DOHH2 (cell line): Measurements from ENCODE around the gene SAV1.

Source experiments
- CTCF ChIP-seq: fragments of 200-600 bp; sonication (generic); IDR thresholded peaks from one replicate; pipeline ENCODE4 v1.5.1; 2014; ENCODE audit warnings: antibody characterized with exemption, mild to moderate bottlenecking, low read depth, low read length; ENCODE audit not compliant: poor library complexity, severe bottlenecking
- EZH2phosphoT487 ChIP-seq: fragments of 200-600 bp; sonication (generic); IDR thresholded peaks from 2 replicates; pipeline ENCODE4 v1.6.1; 2017; ENCODE audit warnings: borderline replicate concordance, mild to moderate bottlenecking, antibody characterized with exemption, low read length, moderate library complexity, mixed read lengths

GRCh38 chr14:50678163-50678562 is 10.1 kb upstream of the SAV1 start:
- TF ChIP-seq CTCF (no peak), EZH2phosphoT487 (no peak)
